RPMI7951 (cell line): ENCODE results near the gene CCDC70. TPM values are rescaled to one million over a fixed set of nuclear protein-coding genes. Genes with fewer than 3 reads are reported as not detected.
"Not testable (repeated sequence)": the region's sequence is repeated elsewhere in the genome, so short reads cannot be mapped to it uniquely, and the experiment has no call there.

Experiments used
- DNase-seq: peaks from one replicate; pipeline ENCODE4 v3.0.0-alpha.2; 2012; ENCODE audit warnings: low read depth
- total RNA-seq: library from RNA; depleted of rRNA; stranded (reverse); fragments of >200 nt; shearing (Covaris generic); gene quantifications from 2 replicates; pipeline ENCODE4 v1.2.3, GENCODE V29; 2014; rRNA removed

CCDC70 gene
- total RNA-seq = not detected in 2 replicates

- DNase-seq = peak; percentile 33
Measured at GRCh38 chr13:51861723-51862300, at the start of gene CCDC70. Gene CCDC70 (plus strand): TSS chr13:51861969. CDS start chr13:51865412, 3,443 bp downstream.

GRCh38 chr13:51814071-51814470, 47.7 kb upstream of the CCDC70 start:
- DNase-seq = no peak

- DNase-seq = peak; percentile 56
Measured at GRCh38 chr13:51814825-51815650, 46.7 kb upstream of the CCDC70 start.

- DNase-seq = no peak
Measured at GRCh38 chr13:51815848-51816247, 45.9 kb upstream of the CCDC70 start.

- peak; percentile 31 for DNase-seq
Measured at GRCh38 chr13:51816604-51817249, 45.0 kb upstream of the CCDC70 start.

- DNase-seq = no peak
Measured at GRCh38 chr13:51817717-51818116, 44.1 kb upstream of the CCDC70 start.

GRCh38 chr13:51818276-51818675, 43.5 kb upstream of the CCDC70 start:
- no peak for DNase-seq

- peak; percentile 40 for DNase-seq
Measured at GRCh38 chr13:51818781-51819511, 42.8 kb upstream of the CCDC70 start.

GRCh38 chr13:51819544-51819943, 42.2 kb upstream of the CCDC70 start:
- no peak for DNase-seq

GRCh38 chr13:51820016-51820597, 41.7 kb upstream of the CCDC70 start:
- DNase-seq = no peak

GRCh38 chr13:51821606-51822005, 40.2 kb upstream of the CCDC70 start:
- no peak for DNase-seq

- no peak for DNase-seq
Measured at GRCh38 chr13:51822106-51822815, 39.5 kb upstream of the CCDC70 start.

- DNase-seq = no peak
Measured at GRCh38 chr13:51823359-51823758, 38.4 kb upstream of the CCDC70 start.

- DNase-seq = no peak
Measured at GRCh38 chr13:51823863-51824262, 37.9 kb upstream of the CCDC70 start.

- DNase-seq = not testable (repeated sequence)
Measured at GRCh38 chr13:51824712-51825111, 37.1 kb upstream of the CCDC70 start.

- no peak for DNase-seq
Measured at GRCh38 chr13:51825165-51825592, 36.6 kb upstream of the CCDC70 start.

- DNase-seq = no peak
Measured at GRCh38 chr13:51825681-51826254, 36.0 kb upstream of the CCDC70 start.

- DNase-seq = no peak
Measured at GRCh38 chr13:51826606-51827005, 35.2 kb upstream of the CCDC70 start.

- DNase-seq = no peak
Measured at GRCh38 chr13:51827254-51827653, 34.5 kb upstream of the CCDC70 start.

GRCh38 chr13:51828730-51829567, 32.8 kb upstream of the CCDC70 start:
- DNase-seq = no peak
